Stimulated activated CD4-positive, alpha-beta T cell treated with anti-CD3 and anti-CD28 coated beads, TNF-alpha, amount 100 ng/mL, for 1 hour (primary cell): Measurements from ENCODE around the gene PCBP4.
"Not testable (repeated sequence)": the region's sequence is repeated elsewhere in the genome, so short reads cannot be mapped to it uniquely, and the experiment has no call there.

ENCODE experiments used
- DNase-seq, 3 donors: peaks; one replicate each; pipeline ENCODE4 v3.0.0-alpha.2; 2020; ENCODE audit warnings: low read depth in 3 of 3, low spot score in 1 of 3

PCBP4 gene

GRCh38 chr3:51994530-51994929 lies 27.3 kb upstream of the PCBP4 start:
- no peak for DNase-seq

- DNase-seq = not testable (repeated sequence)
These were observed 26.4 kb upstream of the PCBP4 start for GRCh38 chr3:51993657-51994056.

DNA sequence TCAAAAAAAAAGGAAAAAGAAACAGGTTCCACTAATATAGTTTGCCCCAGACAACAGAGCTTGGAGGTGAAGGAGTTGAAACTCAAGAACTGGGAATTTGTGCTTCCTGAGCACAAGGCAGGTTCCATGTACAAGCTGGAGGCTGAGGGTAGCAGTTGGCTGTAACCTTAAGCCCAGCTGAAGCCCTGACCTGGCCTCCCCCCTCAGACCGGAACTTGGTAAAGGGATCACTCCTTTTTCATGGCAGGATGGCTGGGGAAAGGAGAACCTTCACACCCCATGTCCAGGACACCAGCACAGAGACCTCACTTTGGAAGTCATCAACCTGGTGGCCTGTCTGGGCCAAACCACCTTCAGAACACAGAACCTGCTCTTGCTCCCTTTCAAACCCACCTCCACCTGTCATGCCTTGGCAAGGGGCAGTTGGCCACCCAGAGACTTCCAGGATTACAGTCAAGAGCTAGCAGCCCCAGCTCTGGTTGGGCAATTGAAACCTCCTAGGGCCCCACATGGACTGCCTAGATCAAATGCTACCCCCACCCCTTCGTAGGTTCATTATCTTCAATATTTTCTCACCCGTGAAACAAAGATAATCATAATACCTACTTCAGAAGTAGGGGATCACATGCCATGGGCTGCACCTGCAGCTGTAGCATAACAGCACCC lies 24.9 kb upstream of the PCBP4 start:
- DNase-seq = no peak

GRCh38 chr3:51990501-51990971 lies 23.3 kb upstream of the PCBP4 start:
- DNase-seq = not testable (repeated sequence)

GRCh38 chr3:51988286-51989146 lies 21.3 kb upstream of the PCBP4 start:
- DNase-seq = no peak

GRCh38 chr3:51987568-51987967 lies 20.3 kb upstream of the PCBP4 start:
- no peak for DNase-seq

DNA sequence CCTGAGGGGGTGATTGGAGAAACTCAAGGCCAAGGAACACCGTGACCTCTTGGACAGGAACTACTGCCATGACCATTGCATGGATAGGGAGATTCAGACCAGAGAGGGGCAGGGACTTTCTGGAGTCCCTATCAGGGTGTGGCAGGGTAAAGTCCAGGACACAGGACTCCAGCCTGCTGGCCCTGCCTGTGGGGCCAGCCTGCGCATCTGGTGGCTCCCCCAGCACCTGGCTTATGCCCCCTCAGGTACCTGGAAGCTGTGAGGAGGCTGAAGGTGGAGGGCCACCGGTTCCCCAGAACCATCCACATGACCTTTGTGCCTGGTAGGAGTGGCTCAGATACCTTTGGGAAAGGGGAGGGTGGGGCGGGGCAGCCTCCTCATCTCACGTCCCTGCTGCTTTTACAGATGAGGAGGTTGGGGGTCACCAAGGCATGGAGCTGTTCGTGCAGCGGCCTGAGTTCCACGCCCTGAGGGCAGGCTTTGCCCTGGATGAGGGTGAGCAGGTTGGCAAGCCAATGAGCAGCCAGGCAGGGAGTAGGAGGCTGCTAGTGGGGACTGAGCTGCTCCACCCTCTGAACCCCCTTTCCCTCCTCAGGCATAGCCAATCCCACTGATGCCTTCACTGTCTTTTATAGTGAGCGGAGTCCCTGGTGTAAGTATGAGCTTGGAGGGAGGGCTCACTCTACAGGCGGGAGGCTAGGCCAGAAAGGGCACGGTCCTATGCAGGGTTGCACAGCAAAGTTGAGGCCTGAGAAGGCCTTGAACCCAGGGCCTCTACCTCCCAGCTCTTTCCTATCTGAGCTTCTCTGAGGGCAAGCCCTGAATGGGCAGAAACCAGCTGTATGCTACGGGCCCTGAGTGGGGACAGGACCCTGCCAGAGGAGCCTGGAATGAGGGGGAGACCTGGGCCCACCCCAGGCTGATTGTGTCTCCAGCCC lies 19.0 kb upstream of the PCBP4 start:
- no peak for DNase-seq

- no peak for DNase-seq
These were observed 17.8 kb upstream of the PCBP4 start for GRCh38 chr3:51985063-51985462.

- DNase-seq = no peak
These were observed 17.0 kb upstream of the PCBP4 start for GRCh38 chr3:51984269-51984647.

- DNase-seq = no peak
These were observed 16.5 kb upstream of the PCBP4 start for GRCh38 chr3:51983578-51984268.

- DNase-seq = peak in 2 of 3 donors; percentile 19 to 61
These were observed 15.8 kb upstream of the PCBP4 start, which contains the start of gene ACY1 for GRCh38 chr3:51982838-51983577. ACY1 (plus strand) TSS chr3:51983535; CDS start chr3:51984065, 530 bp downstream.

GRCh38 chr3:51982352-51982837 lies 15.1 kb upstream of the PCBP4 start:
- no peak for DNase-seq

DNA sequence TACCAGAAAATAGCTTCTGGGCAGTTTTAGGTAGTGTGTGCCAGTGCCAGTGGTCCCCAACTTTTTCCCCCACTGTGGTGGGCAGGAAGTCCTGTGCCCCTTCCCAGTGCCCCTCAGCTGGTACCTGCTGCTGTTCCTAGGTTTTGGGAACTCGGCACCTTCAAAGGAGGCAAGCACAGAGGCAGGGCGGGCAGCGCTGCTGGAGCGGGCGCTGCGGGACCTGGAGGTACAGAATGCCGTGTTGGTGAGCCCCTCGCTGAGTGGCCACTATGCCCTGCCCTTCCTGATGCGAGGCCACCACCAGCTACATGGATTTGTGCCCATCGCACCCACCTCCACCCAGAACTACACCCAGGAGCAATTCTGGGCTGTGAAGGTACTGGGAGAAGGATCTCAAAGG lies 13.0 kb upstream of the PCBP4 start:
- DNase-seq = no peak

GRCh38 chr3:51978143-51978502 lies 10.9 kb upstream of the PCBP4 start:
- no peak for DNase-seq

- no peak for DNase-seq
These were observed 10.3 kb upstream of the PCBP4 start for GRCh38 chr3:51977446-51978142.

DNA sequence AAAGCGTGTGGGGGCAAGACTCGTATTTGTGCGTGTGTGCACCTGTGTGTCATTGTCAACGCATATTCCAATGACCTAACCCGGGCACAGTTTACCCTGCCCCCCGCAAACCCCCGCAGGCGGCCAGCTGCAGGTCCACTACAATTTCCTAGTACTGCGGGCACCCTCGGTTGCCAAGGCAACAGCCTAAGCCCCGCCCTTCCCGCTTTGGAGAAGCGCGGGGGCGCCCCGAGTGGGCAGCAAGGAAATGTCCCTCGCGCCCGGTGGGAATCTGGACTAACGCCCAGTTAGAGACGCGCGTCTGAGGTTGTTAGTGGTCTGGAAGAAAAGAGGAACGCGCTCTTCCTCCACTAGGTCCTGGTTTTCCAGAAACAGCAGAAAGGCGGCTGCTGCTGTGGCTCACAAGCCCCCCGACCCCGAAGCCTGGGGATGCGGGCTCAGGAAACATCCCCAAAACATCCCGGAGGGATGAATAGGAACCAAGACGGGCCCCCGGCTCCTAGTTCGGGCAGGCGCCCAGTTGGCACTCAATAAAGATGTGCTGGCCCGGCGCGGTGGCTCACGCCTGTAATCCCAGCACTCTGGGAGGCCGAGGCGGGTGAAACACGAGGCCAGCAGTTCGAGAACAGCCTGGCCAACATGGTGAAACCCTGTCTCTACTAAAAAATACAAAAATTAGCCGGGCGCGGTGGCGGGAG lies 8.7 kb upstream of the PCBP4 start:
- DNase-seq = no peak

DNA sequence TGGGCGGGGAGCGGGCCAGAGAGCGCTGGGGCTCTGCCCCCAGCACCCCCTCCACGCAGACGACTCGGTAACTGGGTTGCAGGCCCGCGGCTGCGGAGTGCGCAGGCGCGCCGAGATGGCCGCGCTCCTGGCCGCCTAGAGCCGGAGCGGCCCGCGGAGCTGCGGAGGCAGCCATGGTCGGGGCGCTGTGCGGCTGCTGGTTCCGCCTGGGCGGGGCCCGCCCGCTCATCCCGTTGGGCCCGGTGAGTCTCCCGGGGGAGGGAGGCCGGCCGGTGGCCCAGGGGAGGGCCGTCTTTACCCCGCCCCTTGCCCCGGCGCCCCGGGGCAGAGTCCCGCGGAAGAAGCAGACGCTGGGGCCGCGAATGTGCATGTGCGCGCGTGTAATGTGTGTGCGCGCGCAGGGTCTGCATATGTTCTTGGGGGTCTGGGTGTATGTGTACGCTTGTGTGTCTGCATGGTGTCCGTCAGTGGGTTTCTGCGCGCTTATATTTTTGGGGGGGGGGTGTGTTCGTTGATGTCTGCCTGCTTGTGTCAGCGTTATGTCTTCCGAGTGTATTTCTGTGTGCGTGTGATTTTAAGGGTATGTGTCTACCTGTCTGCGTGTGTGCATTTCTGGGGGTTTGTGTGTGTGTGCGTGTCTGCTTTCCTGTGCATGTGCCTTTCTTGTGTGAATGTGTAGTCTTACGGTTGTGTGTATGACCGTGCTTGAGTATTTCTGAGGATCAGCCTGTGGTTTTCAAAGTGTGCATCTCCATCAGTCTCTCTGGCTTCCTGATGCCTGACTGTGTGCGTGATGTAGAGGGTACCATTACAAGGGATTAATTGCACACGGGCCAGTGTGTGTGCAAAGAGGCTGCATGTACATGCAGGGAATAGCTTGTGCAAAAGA lies 8.0 kb upstream of the PCBP4 start, which contains the start of gene ABHD14A:
TSS of gene ABHD14A (plus strand) at position 102 of the 889 bp plus-strand sequence. CDS start at position 174, 72 bp downstream.
- DNase-seq = peak; percentile 22 to 56 (median 49)
